Thoracic aorta (tissue), 2 donors: ENCODE results near the gene TTLL7. TPM values are rescaled to one million over a fixed set of nuclear protein-coding genes. Genes with fewer than 3 reads are reported as not detected.

Experiments used
- ATAC-seq: fragments of 150-250 bp; one replicate; pipeline ENCODE4 v1.8.0; 2017; ENCODE audit warnings: low read depth; ENCODE audit not compliant: insufficient number of reproducible peaks, low FRiP score
- DNase-seq: peaks from one replicate; pipeline ENCODE4 v3.0.0-alpha.2; 2020; ENCODE audit warnings: low spot score
- H3K27ac ChIP-seq, 2 donors: fragments of 200-600 bp; sonication (generic); 1 replicate in 1 of 2; 2 replicates in 1 of 2; pipeline ENCODE4 v1.5.1; 2016; ENCODE audit warnings: mild to moderate bottlenecking in 2 of 2, moderate library complexity in 2 of 2
- H3K27me3 ChIP-seq: fragments of 200-600 bp; sonication (generic); replicated peaks from 2 replicates; pipeline ENCODE4 v1.6.0; 2016; ENCODE audit warnings: mild to moderate bottlenecking; ENCODE audit not compliant: insufficient read depth
- H3K36me3 ChIP-seq: fragments of 200-600 bp; sonication (generic); one replicate; pipeline ENCODE4 v1.5.1; 2016
- H3K4me1 ChIP-seq, 2 donors: fragments of 200-600 bp; sonication (generic); 1 replicate in 1 of 2; 2 replicates in 1 of 2; pipeline versions ENCODE4 v1.5.1 to v1.6.0; 2016; ENCODE audit warnings: low read depth in 2 of 2, mild to moderate bottlenecking in 1 of 2; ENCODE audit not compliant: control insufficient read depth in 1 of 2
- H3K4me3 ChIP-seq: fragments of 200-600 bp; sonication (generic); 2 replicates; pipeline ENCODE4 v1.5.1; 2016; ENCODE audit warnings: mild to moderate bottlenecking
- H3K9me3 ChIP-seq: fragments of 200-600 bp; sonication (generic); 2 replicates; pipeline ENCODE4 v1.5.1; 2016
- total RNA-seq, 2 donors: library from RNA; depleted of rRNA; stranded (reverse); fragments of >200 nt; gene quantifications; one replicate each; pipeline versions ENCODE4 v1.1.0 to v1.2.3, GENCODE V29; 2016
- TF ChIP-seq, protein P1 (sequence below): fragments of 200-600 bp; sonication (generic); IDR thresholded peaks from one replicate; pipeline ENCODE4 v1.5.1; 2019; ENCODE audit warnings: antibody characterized with exemption

TTLL7 gene
- total RNA-seq, 2 donors from 2014 or later: 66.1 to 71.4 TPM

- Histone ChIP-seq H3K4me3 (peak overlapping the region; percentile 94), H3K27ac (peak overlapping the region; percentile 14 to 96)
- TF ChIP-seq, protein P1, sequence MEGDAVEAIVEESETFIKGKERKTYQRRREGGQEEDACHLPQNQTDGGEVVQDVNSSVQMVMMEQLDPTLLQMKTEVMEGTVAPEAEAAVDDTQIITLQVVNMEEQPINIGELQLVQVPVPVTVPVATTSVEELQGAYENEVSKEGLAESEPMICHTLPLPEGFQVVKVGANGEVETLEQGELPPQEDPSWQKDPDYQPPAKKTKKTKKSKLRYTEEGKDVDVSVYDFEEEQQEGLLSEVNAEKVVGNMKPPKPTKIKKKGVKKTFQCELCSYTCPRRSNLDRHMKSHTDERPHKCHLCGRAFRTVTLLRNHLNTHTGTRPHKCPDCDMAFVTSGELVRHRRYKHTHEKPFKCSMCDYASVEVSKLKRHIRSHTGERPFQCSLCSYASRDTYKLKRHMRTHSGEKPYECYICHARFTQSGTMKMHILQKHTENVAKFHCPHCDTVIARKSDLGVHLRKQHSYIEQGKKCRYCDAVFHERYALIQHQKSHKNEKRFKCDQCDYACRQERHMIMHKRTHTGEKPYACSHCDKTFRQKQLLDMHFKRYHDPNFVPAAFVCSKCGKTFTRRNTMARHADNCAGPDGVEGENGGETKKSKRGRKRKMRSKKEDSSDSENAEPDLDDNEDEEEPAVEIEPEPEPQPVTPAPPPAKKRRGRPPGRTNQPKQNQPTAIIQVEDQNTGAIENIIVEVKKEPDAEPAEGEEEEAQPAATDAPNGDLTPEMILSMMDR: no peak
Observed at GRCh38 chr1:83996621-83997020, 2.3 kb downstream of the TTLL7 start.

DNA sequence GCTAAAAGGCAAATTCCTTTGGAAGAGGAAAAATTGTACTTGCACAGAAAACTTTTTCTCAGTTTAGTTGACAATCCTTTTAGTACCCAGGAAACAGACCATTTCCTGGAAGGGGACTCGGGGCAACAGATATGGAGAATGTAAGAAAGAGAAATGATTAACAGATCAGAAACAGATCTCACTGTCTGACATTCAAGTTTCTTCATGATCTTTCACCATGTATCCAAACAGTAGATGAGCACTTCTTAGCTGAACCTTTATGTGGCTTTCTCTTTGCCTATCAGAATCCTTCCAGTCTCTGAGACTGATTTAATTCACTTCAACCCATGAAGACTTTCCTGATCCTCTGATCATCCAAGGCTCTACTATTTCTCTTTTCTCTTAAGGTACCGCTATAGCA lies 2.7 kb downstream of the TTLL7 start:
- H3K27me3 ChIP-seq: no peaks in the 10 kb centered on the region
- H3K4me3 ChIP-seq: peak overlapping the region; percentile 94
- H3K9me3 ChIP-seq: no peaks in the 10 kb centered on the region
- peaks cover 12 to 50% of the 10 kb centered on the region in 2 donors for H3K4me1 ChIP-seq
- H3K36me3 ChIP-seq: no peaks in the 10 kb centered on the region
- no peak for DNase-seq
- H3K27ac ChIP-seq: peak overlapping the region in 1 of 2 donors; percentile 96
- no peak for ATAC-seq
- TF ChIP-seq, protein P1: no peak

More at GRCh38 chr1:83996621-83997020, 2.3 kb downstream of the TTLL7 start:
- Histone ChIP-seq H3K27me3 (no peaks in the 10 kb centered on the region), H3K4me1 (peaks cover 12 to 54% of the 10 kb centered on the region in 2 donors), H3K9me3 (no peaks in the 10 kb centered on the region), H3K36me3 (no peaks in the 10 kb centered on the region)
- DNase-seq (no peak), ATAC-seq (no peak)

- Histone ChIP-seq H3K27ac (no peak overlapping the region), H3K4me1 (peaks cover 12 to 44% of the 10 kb centered on the region in 2 donors), H3K27me3 (no peaks in the 10 kb centered on the region), H3K36me3 (no peaks in the 10 kb centered on the region), H3K4me3 (peak overlapping the region; percentile 10), H3K9me3 (no peaks in the 10 kb centered on the region)
- ATAC-seq (no peak), DNase-seq (no peak)
- TF ChIP-seq, protein P1: no peak
Observed at GRCh38 chr1:83995649-83996048, 3.3 kb downstream of the TTLL7 start.

DNA sequence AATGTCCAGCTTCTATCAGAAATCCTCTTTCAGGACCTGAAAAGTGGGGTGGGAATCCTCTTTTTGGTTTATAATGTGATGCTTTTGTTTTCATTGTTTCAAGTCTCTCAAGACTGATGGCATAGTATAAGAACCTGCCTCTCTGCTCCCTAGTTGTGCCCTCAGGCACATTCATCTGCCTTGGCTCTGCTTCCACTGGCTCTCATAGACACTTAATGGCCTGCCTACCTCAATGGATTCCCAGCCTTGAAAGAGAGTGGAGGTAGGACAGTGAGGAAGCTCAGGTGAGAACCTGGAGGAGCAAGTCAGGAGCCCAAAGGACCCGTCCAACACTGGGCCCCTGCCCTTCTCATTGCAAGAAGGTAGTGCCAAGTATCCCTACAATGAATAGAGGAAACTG lies 4.8 kb downstream of the TTLL7 start:
- Histone ChIP-seq H3K27ac (no peak overlapping the region), H3K27me3 (no peaks in the 10 kb centered on the region), H3K36me3 (no peaks in the 10 kb centered on the region), H3K4me3 (no peak overlapping the region), H3K4me1 (peaks cover 6 to 30% of the 10 kb centered on the region in 2 donors), H3K9me3 (no peaks in the 10 kb centered on the region)
- TF ChIP-seq, protein P1: no peak
- no peak for ATAC-seq
- no peak for DNase-seq

DNA sequence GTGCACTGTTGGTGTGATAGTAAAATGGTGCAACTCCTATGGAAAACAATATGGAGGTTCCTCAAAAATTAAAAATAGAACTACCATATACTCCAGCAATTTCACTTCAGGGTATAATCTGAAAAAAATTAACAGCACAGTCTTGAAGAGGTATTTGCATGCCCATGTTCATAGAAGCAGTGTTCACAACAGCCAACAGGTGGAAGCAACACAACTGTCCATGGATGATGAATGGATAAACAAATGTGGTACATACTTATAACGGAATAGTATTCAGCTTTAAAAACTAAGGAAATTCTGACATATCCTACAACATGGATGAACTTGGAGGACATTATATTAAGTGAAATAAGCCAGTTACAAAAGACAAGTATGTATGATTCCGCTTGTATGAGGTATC lies 8.2 kb downstream of the TTLL7 start:
- Histone ChIP-seq H3K27ac (no peak overlapping the region), H3K27me3 (no peaks in the 10 kb centered on the region), H3K9me3 (no peaks in the 10 kb centered on the region), H3K4me1 (peaks cover 6 to 30% of the 10 kb centered on the region in 2 donors), H3K36me3 (no peaks in the 10 kb centered on the region), H3K4me3 (no peak overlapping the region)
- ATAC-seq (no peak), DNase-seq (no peak)
- TF ChIP-seq, protein P1: no peak
